HEK293 (cell line): ENCODE results near the gene TIMM44.

Experiments
- GLIS1 ChIP-seq: fragments of 450-650 bp; formaldehyde crosslinking; IDR thresholded peaks from 2 replicates; pipeline ENCODE4 v1.5.1; 2016; ENCODE audit warnings: missing biosample characterization, missing genetic modification characterization
- IKZF3 ChIP-seq: fragments of 450-650 bp; IDR thresholded peaks from 2 replicates; pipeline ENCODE4 v1.5.0; 2018; ENCODE audit warnings: missing biosample characterization, mild to moderate bottlenecking, missing genetic modification characterization, moderate library complexity
- KLF8 ChIP-seq: fragments of 450-650 bp; formaldehyde crosslinking; IDR thresholded peaks from 2 replicates; pipeline ENCODE4 v1.5.1; 2016; ENCODE audit warnings: missing biosample characterization, missing genetic modification characterization
- OSR2 ChIP-seq: fragments of 450-650 bp; formaldehyde crosslinking; IDR thresholded peaks from 2 replicates; pipeline ENCODE4 v1.5.1; 2016; ENCODE audit warnings: missing biosample characterization, missing genetic modification characterization
- RBAK ChIP-seq: fragments of 450-650 bp; formaldehyde crosslinking; IDR thresholded peaks from 2 replicates; pipeline ENCODE4 v1.5.1; 2016; ENCODE audit warnings: missing biosample characterization, missing genetic modification characterization
- SALL2 ChIP-seq: fragments of 450-650 bp; formaldehyde crosslinking; IDR thresholded peaks from 2 replicates; pipeline ENCODE4 v1.5.0; 2017; ENCODE audit warnings: missing biosample characterization, mild to moderate bottlenecking, missing genetic modification characterization, borderline replicate concordance
- SETDB1 ChIP-seq: IDR thresholded peaks from one replicate; pipeline ENCODE4 v1.6.1; 2017; ENCODE audit warnings: mild to moderate bottlenecking, low read length, moderate library complexity, mixed read lengths; ENCODE audit not compliant: insufficient read length
- SP7 ChIP-seq: fragments of 450-650 bp; formaldehyde crosslinking; IDR thresholded peaks from 2 replicates; pipeline ENCODE4 v1.5.1; 2016; ENCODE audit warnings: missing biosample characterization, missing genetic modification characterization
- TRIM28 ChIP-seq: IDR thresholded peaks from 2 replicates; pipeline ENCODE4 v1.6.1; 2011; ENCODE audit warnings: low read length, control low read depth, borderline replicate concordance
- YY1 ChIP-seq: fragments of 450-650 bp; formaldehyde crosslinking; IDR thresholded peaks from 2 replicates; pipeline ENCODE4 v1.5.1; 2018; ENCODE audit warnings: missing biosample characterization, missing genetic modification characterization
- ZBTB48 ChIP-seq: fragments of 450-650 bp; formaldehyde crosslinking; IDR thresholded peaks from 2 replicates; pipeline ENCODE4 v1.5.1; 2016; ENCODE audit warnings: missing biosample characterization, missing genetic modification characterization
- ZNF146 ChIP-seq: fragments of 450-650 bp; formaldehyde crosslinking; IDR thresholded peaks from 2 replicates; pipeline ENCODE4 v1.5.1; 2016; ENCODE audit warnings: missing biosample characterization, missing genetic modification characterization
- ZNF175 ChIP-seq: fragments of 450-650 bp; formaldehyde crosslinking; IDR thresholded peaks from 2 replicates; pipeline ENCODE4 v1.5.1; 2016; ENCODE audit warnings: missing biosample characterization, missing genetic modification characterization
- ZNF2 ChIP-seq: fragments of 450-650 bp; formaldehyde crosslinking; IDR thresholded peaks from 2 replicates; pipeline ENCODE4 v1.5.1; 2016; ENCODE audit warnings: missing biosample characterization, missing genetic modification characterization
- ZNF510 ChIP-seq: fragments of 450-650 bp; formaldehyde crosslinking; IDR thresholded peaks from 2 replicates; pipeline ENCODE4 v1.5.1; 2018; ENCODE audit warnings: mild to moderate bottlenecking, missing genetic modification characterization, missing biosample characterization; ENCODE audit not compliant: insufficient replicate concordance
- ZNF561 ChIP-seq: fragments of 450-650 bp; IDR thresholded peaks from 2 replicates; pipeline ENCODE4 v1.5.1; 2018; ENCODE audit warnings: missing biosample characterization, missing genetic modification characterization, borderline replicate concordance
- ZNF600 ChIP-seq: fragments of 450-650 bp; formaldehyde crosslinking; IDR thresholded peaks from 2 replicates; pipeline ENCODE4 v1.5.1; 2016; ENCODE audit warnings: missing biosample characterization, missing genetic modification characterization
- ZNF610 ChIP-seq: fragments of 450-650 bp; formaldehyde crosslinking; IDR thresholded peaks from 2 replicates; pipeline ENCODE4 v1.5.1; 2016; ENCODE audit warnings: missing biosample characterization, missing genetic modification characterization, borderline replicate concordance
- ZNF777 ChIP-seq: fragments of 450-650 bp; formaldehyde crosslinking; IDR thresholded peaks from 2 replicates; pipeline ENCODE4 v1.5.1; 2017; ENCODE audit warnings: missing biosample characterization, missing genetic modification characterization, borderline replicate concordance
- ZNF791 ChIP-seq: fragments of 450-650 bp; formaldehyde crosslinking; IDR thresholded peaks from 2 replicates; pipeline ENCODE4 v1.5.1; 2016; ENCODE audit warnings: missing biosample characterization, missing genetic modification characterization
- ZXDB ChIP-seq: fragments of 450-650 bp; formaldehyde crosslinking; IDR thresholded peaks from 2 replicates; pipeline ENCODE4 v1.5.1; 2016; ENCODE audit warnings: missing biosample characterization, missing genetic modification characterization
- TF ChIP-seq, protein P1 (sequence below): fragments of 450-650 bp; formaldehyde crosslinking; IDR thresholded peaks from 2 replicates; pipeline ENCODE4 v1.5.1; 2016; ENCODE audit warnings: missing biosample characterization, missing genetic modification characterization
- TF ChIP-seq, protein P2 (sequence below): fragments of 450-650 bp; formaldehyde crosslinking; IDR thresholded peaks from 2 replicates; pipeline ENCODE4; 2016; ENCODE audit warnings: missing biosample characterization, missing genetic modification characterization
- TF ChIP-seq, protein P3 (sequence below): fragments of 450-650 bp; formaldehyde crosslinking; optimal IDR thresholded peaks from 2 replicates; pipeline ENCODE3; 2016; ENCODE audit warnings: missing biosample characterization, mild to moderate bottlenecking, missing genetic modification characterization
- TF ChIP-seq, protein P4 (sequence below): fragments of 450-650 bp; formaldehyde crosslinking; IDR thresholded peaks from 2 replicates; pipeline ENCODE4 v1.5.1; 2016; ENCODE audit warnings: missing biosample characterization, missing genetic modification characterization
- TF ChIP-seq, protein P5 (sequence below): fragments of 450-650 bp; formaldehyde crosslinking; IDR thresholded peaks from 2 replicates; pipeline ENCODE4 v1.5.1; 2017; ENCODE audit warnings: missing biosample characterization, mild to moderate bottlenecking, missing genetic modification characterization, moderate library complexity
- TF ChIP-seq, protein P6 (sequence below): sonication (generic); formaldehyde crosslinking; IDR thresholded peaks from 2 replicates; pipeline ENCODE4 v1.8.1; 2022; ENCODE audit warnings: mild to moderate bottlenecking, moderate library complexity, missing genetic modification reagents

TIMM44 gene

DNA sequence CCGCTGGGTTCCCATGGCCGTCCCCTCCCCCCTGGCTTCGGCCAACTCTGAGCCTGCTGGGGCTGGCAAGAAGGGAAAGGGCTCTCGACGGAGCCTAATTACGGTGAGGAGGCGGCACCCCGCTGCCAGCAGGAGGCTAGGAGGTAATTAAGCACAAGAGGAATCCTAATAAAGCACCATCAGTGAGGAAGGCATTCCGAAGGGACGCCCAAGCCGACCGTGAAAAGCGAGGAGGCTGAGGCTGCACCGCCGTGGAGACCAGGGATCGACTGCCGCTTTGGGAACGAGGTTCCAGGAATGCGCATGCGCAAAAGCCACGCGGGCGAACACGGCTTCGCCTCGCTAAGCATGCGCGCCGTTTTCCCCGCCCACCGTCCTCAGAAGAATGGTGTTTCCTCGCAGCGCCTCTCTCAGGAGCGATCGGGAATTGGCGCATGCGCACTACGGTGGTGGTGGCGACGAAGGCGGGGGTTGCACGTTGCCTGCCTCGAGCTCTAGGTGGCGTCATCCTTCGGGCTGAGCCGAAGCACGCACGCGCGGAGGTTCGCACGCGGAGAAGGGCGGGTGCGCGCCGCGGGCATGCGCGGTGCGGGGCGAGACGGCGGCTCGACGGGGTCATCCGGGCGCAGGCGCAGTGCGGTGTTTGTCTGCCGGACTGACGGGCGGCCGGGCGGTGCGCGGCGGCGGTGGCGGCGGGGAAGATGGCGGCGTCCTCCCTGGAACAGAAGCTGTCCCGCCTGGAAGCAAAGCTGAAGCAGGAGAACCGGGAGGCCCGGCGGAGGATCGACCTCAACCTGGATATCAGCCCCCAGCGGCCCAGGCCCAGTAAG lies 40.0 kb downstream of the TIMM44 start, which contains the start of gene MAP2K7 (continued):
- TF ChIP-seq, protein P1, sequence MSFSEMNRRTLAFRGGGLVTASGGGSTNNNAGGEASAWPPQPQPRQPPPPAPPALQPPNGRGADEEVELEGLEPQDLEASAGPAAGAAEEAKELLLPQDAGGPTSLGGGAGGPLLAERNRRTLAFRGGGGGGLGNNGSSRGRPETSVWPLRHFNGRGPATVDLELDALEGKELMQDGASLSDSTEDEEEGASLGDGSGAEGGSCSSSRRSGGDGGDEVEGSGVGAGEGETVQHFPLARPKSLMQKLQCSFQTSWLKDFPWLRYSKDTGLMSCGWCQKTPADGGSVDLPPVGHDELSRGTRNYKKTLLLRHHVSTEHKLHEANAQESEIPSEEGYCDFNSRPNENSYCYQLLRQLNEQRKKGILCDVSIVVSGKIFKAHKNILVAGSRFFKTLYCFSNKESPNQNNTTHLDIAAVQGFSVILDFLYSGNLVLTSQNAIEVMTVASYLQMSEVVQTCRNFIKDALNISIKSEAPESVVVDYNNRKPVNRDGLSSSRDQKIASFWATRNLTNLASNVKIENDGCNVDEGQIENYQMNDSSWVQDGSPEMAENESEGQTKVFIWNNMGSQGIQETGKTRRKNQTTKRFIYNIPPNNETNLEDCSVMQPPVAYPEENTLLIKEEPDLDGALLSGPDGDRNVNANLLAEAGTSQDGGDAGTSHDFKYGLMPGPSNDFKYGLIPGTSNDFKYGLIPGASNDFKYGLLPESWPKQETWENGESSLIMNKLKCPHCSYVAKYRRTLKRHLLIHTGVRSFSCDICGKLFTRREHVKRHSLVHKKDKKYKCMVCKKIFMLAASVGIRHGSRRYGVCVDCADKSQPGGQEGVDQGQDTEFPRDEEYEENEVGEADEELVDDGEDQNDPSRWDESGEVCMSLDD (tag by site-specific recombination), result no peak
- TF ChIP-seq ZNF610 (no peak), ZNF510 (tag by site-specific recombination) (no peak), SETDB1 (no peak), YY1 (peak; percentile 62), IKZF3 (tag by site-specific recombination) (peak; percentile 79), ZNF791 (tag by site-specific recombination) (no peak), SP7 (peak; percentile 82), ZBTB48 (peak; percentile 95), ZNF175 (tag by site-specific recombination) (no peak), TRIM28 (peak; percentile 9; the same call in 1 of the 2 replicates), ZNF777 (tag by site-specific recombination) (peak; percentile 62; the same call in 1 of the 2 replicates), RBAK (tag by site-specific recombination) (no peak), ZXDB (peak; percentile 43; the same call in 1 of the 2 replicates), SALL2 (no peak), ZNF146 (tag by site-specific recombination) (peak; percentile 18; the same call in 1 of the 2 replicates), GLIS1 (tag by site-specific recombination) (0 out of 2 replicates have a peak, but pooled peaks have one; percentile 3), ZNF561 (tag by site-specific recombination) (peak; percentile 60; the same call in 1 of the 2 replicates), KLF8 (tag by site-specific recombination) (peak; percentile 33; the same call in 1 of the 2 replicates), ZNF2 (tag by site-specific recombination) (peak; percentile 81; the same call in 1 of the 2 replicates), OSR2 (tag by site-specific recombination) (no peak), ZNF600 (tag by site-specific recombination) (0 out of 2 replicates have a peak, but pooled peaks have one; percentile 15)
- TF ChIP-seq, protein P2, sequence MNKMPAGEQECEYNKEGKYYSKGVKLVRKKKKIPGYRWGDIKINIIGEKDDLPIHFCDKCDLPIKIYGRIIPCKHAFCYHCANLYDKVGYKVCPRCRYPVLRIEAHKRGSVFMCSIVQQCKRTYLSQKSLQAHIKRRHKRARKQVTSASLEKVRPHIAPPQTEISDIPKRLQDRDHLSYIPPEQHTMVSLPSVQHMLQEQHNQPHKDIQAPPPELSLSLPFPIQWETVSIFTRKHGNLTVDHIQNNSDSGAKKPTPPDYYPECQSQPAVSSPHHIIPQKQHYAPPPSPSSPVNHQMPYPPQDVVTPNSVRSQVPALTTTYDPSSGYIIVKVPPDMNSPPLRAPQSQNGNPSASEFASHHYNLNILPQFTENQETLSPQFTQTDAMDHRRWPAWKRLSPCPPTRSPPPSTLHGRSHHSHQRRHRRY (tag by site-specific recombination), result no peak
- TF ChIP-seq, protein P3, sequence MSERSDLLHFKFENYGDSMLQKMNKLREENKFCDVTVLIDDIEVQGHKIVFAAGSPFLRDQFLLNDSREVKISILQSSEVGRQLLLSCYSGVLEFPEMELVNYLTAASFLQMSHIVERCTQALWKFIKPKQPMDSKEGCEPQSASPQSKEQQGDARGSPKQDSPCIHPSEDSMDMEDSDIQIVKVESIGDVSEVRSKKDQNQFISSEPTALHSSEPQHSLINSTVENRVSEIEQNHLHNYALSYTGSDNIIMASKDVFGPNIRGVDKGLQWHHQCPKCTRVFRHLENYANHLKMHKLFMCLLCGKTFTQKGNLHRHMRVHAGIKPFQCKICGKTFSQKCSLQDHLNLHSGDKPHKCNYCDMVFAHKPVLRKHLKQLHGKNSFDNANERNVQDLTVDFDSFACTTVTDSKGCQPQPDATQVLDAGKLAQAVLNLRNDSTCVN, result peak; percentile 97
- TF ChIP-seq, protein P4, sequence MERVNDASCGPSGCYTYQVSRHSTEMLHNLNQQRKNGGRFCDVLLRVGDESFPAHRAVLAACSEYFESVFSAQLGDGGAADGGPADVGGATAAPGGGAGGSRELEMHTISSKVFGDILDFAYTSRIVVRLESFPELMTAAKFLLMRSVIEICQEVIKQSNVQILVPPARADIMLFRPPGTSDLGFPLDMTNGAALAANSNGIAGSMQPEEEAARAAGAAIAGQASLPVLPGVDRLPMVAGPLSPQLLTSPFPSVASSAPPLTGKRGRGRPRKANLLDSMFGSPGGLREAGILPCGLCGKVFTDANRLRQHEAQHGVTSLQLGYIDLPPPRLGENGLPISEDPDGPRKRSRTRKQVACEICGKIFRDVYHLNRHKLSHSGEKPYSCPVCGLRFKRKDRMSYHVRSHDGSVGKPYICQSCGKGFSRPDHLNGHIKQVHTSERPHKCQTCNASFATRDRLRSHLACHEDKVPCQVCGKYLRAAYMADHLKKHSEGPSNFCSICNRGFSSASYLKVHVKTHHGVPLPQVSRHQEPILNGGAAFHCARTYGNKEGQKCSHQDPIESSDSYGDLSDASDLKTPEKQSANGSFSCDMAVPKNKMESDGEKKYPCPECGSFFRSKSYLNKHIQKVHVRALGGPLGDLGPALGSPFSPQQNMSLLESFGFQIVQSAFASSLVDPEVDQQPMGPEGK, result 0 out of 2 replicates have a peak, but pooled peaks have one; percentile 30
- TF ChIP-seq, protein P5, sequence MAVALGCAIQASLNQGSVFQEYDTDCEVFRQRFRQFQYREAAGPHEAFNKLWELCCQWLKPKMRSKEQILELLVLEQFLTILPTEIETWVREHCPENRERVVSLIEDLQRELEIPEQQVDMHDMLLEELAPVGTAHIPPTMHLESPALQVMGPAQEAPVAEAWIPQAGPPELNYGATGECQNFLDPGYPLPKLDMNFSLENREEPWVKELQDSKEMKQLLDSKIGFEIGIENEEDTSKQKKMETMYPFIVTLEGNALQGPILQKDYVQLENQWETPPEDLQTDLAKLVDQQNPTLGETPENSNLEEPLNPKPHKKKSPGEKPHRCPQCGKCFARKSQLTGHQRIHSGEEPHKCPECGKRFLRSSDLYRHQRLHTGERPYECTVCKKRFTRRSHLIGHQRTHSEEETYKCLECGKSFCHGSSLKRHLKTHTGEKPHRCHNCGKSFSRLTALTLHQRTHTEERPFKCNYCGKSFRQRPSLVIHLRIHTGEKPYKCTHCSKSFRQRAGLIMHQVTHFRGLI (tag by site-specific recombination), result no peak; the same call in 1 of the 2 replicates
- TF ChIP-seq, protein P6, sequence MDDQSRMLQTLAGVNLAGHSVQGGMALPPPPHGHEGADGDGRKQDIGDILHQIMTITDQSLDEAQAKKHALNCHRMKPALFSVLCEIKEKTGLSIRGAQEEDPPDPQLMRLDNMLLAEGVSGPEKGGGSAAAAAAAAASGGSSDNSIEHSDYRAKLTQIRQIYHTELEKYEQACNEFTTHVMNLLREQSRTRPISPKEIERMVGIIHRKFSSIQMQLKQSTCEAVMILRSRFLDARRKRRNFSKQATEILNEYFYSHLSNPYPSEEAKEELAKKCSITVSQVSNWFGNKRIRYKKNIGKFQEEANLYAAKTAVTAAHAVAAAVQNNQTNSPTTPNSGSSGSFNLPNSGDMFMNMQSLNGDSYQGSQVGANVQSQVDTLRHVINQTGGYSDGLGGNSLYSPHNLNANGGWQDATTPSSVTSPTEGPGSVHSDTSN, result no peak; the same call in none of the 2 replicates
